ENCODE data around the gene NDUFA13.

GRCh38 chr19:19549804-19550464 lies 33.9 kb downstream of the NDUFA13 start:
- TF ChIP-seq CTCF (tag by site-specific recombination; IDR thresholded peaks at IDR 0.05) (no peak), ZNF561 (tag by site-specific recombination; IDR thresholded peaks at IDR 0.05; ENCODE audit: borderline replicate concordance) (no peak), ZNF639 (tag by site-specific recombination; IDR thresholded peaks at IDR 0.05) (no peak), BCL11A (tag by site-specific recombination; IDR thresholded peaks at IDR 0.05; ENCODE audit: low read depth) (no peak)
